SK-N-SH (cell line): ENCODE measurements around the gene RPL11.
A peak's percentile ranks its signal among the peaks of the same experiment; 100 is the strongest.

Experiments used
- EZH2phosphoT487 ChIP-seq: fragments of 200-600 bp; sonication (generic); IDR thresholded peaks from 2 replicates; pipeline ENCODE4 v1.6.1; 2017; ENCODE audit warnings: low read depth, mixed run types, mild to moderate bottlenecking, antibody characterized with exemption, moderate library complexity, borderline replicate concordance
- POLR2AphosphoS5 ChIP-seq: IDR thresholded peaks from 2 replicates; pipeline ENCODE4 v1.6.1; 2012; ENCODE audit warnings: low read depth, low read length
- RFX5 ChIP-seq: IDR thresholded peaks from 2 replicates; pipeline ENCODE4 v1.6.1; 2012; ENCODE audit warnings: mild to moderate bottlenecking, improper control_type of control experiment, low read length
- SMC3 ChIP-seq: IDR thresholded peaks from 2 replicates; pipeline ENCODE4 v1.6.1; 2012; ENCODE audit warnings: low read depth, low read length, improper control_type of control experiment
- TEAD4 ChIP-seq: IDR thresholded peaks from 2 replicates; pipeline ENCODE4 v1.4.0; 2012; ENCODE audit warnings: mild to moderate bottlenecking, borderline replicate concordance; ENCODE audit not compliant: insufficient read depth
- TF ChIP-seq, protein P1 (sequence below): fragments of 200-600 bp; sonication (generic); IDR thresholded peaks from 2 replicates; pipeline ENCODE4 v1.6.1; 2017; ENCODE audit warnings: antibody characterized with exemption, mild to moderate bottlenecking, moderate library complexity

DNA sequence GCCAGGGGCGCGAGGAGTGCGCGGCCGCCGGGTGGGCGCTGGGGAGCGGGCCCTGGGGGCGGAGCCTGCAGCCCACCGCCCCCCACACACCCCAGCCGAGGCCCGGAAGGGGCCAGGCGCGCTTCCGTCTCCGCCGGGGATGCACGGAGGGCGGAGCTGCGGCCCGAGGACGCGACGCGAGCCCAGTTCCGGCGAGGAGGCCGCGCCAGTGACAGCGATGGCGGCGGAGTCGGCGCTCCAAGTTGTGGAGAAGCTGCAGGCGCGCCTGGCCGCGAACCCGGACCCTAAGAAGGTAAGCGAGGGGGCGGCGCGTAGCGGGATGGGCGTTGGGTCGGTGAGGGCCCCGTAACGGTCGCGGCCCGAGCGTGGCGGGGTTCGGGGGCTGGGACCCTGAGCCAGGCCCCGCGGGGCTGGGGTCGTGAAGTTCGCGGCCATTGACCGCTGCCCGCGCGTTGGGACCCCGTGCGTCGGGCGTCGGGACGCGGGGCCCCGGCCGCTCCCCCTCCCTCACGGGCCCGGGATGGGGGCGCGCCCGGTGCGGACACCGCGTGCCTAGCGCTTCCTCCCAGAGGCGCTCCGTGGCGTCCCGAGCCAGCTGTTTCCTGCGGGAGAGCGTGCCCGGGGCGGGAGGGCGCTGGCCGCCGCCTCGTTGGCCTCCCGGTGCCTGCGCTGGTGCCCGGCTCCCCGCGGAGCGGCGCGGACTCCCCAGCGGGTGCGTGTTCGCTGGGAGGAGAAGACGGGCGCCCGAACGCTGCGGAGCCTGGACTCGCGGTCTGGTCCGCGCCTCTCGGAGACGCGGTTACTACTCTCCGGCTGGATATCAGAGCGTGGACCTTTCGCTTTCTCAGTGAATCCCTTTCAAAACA is 51.9 kb downstream of the RPL11 start, which contains the start of gene ELOA:
- TF ChIP-seq, protein P1, sequence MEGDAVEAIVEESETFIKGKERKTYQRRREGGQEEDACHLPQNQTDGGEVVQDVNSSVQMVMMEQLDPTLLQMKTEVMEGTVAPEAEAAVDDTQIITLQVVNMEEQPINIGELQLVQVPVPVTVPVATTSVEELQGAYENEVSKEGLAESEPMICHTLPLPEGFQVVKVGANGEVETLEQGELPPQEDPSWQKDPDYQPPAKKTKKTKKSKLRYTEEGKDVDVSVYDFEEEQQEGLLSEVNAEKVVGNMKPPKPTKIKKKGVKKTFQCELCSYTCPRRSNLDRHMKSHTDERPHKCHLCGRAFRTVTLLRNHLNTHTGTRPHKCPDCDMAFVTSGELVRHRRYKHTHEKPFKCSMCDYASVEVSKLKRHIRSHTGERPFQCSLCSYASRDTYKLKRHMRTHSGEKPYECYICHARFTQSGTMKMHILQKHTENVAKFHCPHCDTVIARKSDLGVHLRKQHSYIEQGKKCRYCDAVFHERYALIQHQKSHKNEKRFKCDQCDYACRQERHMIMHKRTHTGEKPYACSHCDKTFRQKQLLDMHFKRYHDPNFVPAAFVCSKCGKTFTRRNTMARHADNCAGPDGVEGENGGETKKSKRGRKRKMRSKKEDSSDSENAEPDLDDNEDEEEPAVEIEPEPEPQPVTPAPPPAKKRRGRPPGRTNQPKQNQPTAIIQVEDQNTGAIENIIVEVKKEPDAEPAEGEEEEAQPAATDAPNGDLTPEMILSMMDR: no peak
- TF ChIP-seq EZH2phosphoT487: no peak
- TF ChIP-seq POLR2AphosphoS5: peak; percentile 83
- no peak for TF ChIP-seq SMC3
- TF ChIP-seq TEAD4: no peak
- TF ChIP-seq RFX5: no peak
